NB4 (cell line): ENCODE data around the gene SPON1.

Experiments used
- MYC ChIP-seq: IDR thresholded peaks from 2 replicates; pipeline ENCODE4 v1.6.1; 2011; ENCODE audit warnings: low read depth, low read length
- POLR2A ChIP-seq: IDR thresholded peaks from 2 replicates; pipeline ENCODE4 v1.6.1; 2011; ENCODE audit warnings: mild to moderate bottlenecking; ENCODE audit not compliant: insufficient read length; ENCODE audit errors: extremely low read depth
- TF ChIP-seq, protein P1 (sequence below): IDR thresholded peaks from one replicate; pipeline ENCODE4 v1.5.1; 2012; ENCODE audit warnings: low read depth, low read length

DNA sequence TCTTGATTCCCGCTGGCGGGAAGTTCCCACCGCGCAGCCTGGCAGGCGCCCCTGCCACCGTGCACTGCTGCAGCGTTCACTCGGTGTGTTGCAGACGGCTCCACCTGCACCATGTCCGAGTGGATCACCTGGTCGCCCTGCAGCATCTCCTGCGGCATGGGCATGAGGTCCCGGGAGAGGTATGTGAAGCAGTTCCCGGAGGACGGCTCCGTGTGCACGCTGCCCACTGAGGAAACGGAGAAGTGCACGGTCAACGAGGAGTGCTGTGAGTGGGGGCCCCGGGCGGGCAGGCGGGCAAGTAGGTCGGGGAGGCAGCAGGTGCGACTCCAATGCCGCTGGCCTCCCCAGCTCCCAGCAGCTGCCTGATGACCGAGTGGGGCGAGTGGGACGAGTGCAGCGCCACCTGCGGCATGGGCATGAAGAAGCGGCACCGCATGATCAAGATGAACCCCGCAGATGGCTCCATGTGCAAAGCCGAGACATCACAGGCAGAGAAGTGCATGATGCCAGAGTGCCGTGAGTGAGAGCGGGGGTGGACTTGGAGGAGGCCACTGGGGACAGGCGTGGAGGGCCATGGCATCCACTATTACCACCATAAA lies 296.8 kb downstream of the SPON1 start:
- TF ChIP-seq, protein P1, sequence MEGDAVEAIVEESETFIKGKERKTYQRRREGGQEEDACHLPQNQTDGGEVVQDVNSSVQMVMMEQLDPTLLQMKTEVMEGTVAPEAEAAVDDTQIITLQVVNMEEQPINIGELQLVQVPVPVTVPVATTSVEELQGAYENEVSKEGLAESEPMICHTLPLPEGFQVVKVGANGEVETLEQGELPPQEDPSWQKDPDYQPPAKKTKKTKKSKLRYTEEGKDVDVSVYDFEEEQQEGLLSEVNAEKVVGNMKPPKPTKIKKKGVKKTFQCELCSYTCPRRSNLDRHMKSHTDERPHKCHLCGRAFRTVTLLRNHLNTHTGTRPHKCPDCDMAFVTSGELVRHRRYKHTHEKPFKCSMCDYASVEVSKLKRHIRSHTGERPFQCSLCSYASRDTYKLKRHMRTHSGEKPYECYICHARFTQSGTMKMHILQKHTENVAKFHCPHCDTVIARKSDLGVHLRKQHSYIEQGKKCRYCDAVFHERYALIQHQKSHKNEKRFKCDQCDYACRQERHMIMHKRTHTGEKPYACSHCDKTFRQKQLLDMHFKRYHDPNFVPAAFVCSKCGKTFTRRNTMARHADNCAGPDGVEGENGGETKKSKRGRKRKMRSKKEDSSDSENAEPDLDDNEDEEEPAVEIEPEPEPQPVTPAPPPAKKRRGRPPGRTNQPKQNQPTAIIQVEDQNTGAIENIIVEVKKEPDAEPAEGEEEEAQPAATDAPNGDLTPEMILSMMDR, result no peak
- TF ChIP-seq MYC, result no peak
- TF ChIP-seq POLR2A, result no peak
